Fibroblast of skin of scalp (primary cell): ENCODE results near the gene SRL. TPM values are rescaled to one million over a fixed set of nuclear protein-coding genes. Genes with fewer than 3 reads are reported as not detected.

Experiments
- DNase-seq: peaks from one replicate; pipeline ENCODE4 v3.0.0-alpha.2; 2013
- polyA plus RNA-seq, 2 experiments: library from polyadenylated mRNA; unstranded; fragments of 120-200 nt; gene quantifications; one replicate each; pipeline ENCODE4 v1.2.1, GENCODE V29; 2013; ENCODE audit not compliant: insufficient read length in 2 of 2

SRL gene
- polyA plus RNA-seq (2013, experiment 1 of 2; ENCODE audit: insufficient read length), result 2.0 TPM
- 14.0 TPM for polyA plus RNA-seq (2013, experiment 2 of 2; ENCODE audit: insufficient read length)

DNA sequence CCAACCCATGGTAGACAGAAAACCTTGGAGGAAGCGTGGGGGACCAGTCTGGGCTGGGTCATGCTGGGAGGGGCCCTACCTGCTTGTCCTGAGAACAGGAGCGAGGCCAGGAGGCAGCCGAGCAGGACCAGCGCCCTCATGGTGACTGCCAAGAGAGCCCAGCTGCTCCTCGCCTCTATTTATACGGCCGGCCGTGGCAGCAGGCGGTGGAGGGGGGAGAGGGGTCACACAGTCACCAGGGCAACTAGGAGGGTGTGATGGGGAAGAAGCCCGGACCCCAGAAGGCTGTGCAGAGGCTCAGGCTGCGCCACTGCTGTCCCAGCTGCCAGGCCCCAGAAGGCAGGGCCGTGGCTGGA lies at the start of gene SRL:
SRL (minus strand) TSS at position 153 of the 356 bp plus-strand sequence; CDS start at position 140, 13 bp downstream.
- DNase-seq, result no peak

GRCh38 chr16:4290236-4290830 lies 48.5 kb upstream of the SRL start:
- peak; percentile 47 for DNase-seq

GRCh38 chr16:4288148-4288921 lies 46.5 kb upstream of the SRL start:
- DNase-seq, result peak; percentile 60

- DNase-seq, result no peak
Measured at GRCh38 chr16:4285167-4285566, 43.3 kb upstream of the SRL start.

DNA sequence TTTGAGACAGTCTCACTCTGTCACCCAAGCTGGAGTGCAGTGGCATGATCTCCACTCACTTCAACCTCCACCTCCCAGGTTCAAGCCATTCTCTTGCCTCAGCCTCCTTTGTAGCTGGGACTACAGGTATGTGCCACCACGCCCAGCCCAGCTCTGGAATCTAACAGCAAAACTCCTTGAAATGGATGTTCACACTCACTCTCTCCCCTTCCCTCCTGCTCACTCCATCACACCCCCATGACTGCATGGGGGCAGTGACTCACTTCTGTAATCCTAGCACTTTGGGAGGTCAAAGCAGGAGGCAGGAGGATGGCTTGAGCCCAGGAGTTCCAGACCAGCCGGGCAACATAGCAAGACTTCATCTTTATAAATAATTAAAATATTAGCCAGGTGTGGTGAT lies 42.1 kb upstream of the SRL start:
- peak; percentile 47 for DNase-seq

DNA sequence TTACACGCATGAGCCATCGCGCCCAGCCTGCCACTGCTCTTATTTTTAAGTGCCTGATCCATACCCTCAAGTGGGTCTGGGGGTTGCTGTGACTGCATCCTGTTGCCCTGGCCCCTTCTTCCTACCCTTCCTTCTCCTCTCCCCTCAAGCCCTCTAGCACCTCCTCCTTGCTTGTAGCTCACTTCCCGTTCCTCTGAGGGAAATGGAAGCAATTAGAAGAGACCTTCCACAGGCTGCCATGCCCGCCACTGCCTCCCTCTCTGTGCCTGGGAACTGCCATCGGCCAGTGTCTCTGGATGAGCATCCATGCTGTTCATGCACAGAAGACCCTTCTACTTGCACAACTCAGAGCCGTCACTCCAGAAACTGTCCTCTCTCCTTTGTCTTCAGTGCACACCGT lies 41.6 kb upstream of the SRL start:
- DNase-seq, result no peak

GRCh38 chr16:4280625-4281024 lies 38.7 kb upstream of the SRL start:
- no peak for DNase-seq

DNA sequence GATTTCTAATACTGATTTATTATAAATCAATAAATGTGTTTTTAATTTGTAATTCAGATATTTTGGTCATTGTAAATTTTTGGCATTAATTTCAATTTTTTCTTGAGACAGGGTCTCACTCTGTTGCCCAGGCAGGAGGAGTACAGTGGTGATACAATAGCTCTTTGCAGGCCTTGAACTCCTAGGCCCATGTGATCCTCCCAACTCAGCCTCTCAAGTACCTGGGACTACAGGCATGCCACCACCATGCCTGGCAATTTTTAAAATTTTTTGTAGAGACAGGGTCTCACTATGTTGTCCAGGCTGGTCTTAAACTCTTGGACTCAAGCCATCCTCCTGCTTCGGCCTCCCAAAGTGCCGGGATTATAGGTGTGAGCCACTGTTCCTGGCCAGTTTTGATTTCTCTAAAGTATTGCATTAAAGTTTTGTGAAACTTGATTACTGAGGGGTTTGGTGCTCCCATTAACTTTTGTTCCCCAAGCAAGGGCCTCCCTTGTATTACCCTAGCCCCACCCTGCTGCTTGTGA lies 36.2 kb upstream of the SRL start:
- DNase-seq, result no peak

DNA sequence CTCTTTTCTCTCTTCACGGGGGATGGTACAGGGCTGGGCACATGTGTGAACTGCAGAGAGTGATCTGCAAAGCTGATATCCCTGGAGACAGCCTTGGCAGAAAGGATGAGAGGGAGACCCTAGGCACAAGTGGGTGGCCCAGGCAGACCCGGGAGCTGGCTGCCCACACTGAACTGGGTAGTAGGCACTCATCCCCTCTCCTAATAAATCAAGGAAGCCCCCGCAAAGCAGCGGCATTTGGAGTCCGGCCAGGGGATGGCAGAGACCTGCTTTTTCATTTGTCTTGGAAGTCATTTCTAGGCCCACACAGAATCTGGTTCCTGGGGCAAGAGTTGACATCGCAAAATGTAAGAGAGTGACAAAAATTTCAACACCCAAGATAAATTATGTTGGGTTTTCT lies 34.0 kb upstream of the SRL start:
- no peak for DNase-seq

GRCh38 chr16:4273858-4274311 lies 32.0 kb upstream of the SRL start:
- DNase-seq, result peak; percentile 37

GRCh38 chr16:4272114-4272956 lies 30.5 kb upstream of the SRL start:
- DNase-seq, result no peak

- DNase-seq, result peak; percentile 93
Measured at GRCh38 chr16:4271176-4272113, 29.6 kb upstream of the SRL start.

DNA sequence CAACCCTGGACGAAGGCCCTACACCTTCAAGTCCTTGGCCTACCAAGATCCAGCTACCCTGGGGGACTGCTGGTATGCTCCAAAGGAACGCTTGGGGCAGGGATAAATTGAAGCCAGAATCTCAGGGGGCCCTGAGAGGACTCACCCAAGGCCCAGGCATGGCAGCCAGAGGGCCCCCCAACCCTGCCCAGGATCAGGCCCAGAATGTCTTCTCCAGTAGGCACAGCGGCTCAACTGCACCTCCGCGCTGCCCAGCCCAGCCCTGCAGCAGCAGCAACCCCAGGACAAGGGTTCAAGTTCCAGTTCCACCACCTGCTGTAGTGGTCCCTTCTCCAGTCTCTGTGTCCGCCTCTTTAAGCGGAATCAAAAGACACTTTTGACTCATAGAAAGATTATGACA lies 28.7 kb upstream of the SRL start:
- DNase-seq, result no peak

GRCh38 chr16:4270091-4270490 lies 28.2 kb upstream of the SRL start:
- no peak for DNase-seq

GRCh38 chr16:4266372-4266771 lies 24.5 kb upstream of the SRL start:
- DNase-seq, result peak; percentile 19

GRCh38 chr16:4265676-4266075 lies 23.8 kb upstream of the SRL start:
- DNase-seq, result no peak

DNA sequence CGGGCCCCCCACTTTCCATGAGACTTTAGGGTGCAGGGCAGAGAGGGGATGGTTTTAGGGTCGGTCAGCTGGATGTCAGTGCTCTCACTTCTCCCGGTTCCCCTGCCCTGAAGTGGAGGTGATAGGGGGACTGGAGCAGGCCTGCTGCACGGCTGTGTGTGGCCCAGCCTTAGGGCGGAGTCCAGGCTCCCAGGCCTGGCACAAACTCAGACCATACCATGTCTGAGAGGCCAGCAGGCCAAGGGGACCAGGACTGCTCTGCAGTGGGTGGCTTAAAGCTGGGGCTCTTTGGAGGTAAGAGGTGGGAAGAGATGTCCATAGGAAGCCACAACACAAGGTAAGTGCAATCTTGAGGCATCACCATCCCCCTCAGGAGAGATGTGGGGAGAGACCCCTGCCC lies 22.7 kb upstream of the SRL start:
- DNase-seq, result no peak

DNA sequence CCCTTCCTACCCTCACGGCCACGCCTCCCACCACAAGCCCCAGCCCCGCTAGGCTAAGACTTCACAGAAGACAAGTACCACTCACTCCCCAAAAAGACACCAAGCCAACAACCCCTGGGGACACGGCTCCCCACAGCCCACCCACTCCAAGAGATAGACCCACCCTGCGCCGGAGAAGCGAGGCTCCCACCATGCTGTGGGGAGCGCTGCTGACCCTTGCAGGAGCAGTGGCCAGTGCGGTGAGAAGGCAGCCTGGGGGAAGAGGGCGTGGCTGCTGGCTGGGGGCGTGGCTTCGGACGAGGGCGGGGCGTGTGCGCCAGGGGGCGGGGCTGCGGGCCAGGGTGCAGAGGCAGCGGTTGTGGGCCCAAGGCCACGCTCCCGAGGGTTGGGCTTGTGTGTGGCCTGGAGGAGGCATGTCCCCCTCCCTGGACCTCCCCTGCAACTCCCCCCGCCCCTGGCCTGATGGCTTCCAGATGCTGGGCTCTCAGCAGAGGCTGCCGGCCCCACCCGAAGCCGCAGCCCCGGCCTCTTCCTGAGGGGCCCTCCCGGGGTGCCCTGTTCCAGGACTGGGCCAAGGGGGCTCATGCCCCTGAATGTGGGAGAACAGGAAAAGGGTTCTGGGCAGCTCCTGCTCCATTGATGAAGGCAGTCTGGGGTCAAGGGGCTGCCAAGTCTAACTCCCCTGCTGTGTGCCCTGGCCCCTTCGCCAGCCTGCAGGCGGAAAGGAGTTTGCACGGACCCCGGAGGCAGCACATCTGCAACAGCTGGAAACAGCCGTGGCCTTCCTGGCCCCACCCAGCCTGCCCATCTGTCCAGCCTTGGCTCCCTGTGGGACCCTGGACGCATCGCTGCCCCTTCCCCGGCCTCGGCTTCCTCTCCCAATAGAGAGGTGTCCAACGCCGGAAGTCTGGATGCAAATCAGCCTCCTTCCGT lies 21.9 kb upstream of the SRL start:
- peak; percentile 98 for DNase-seq

GRCh38 chr16:4262303-4262835 lies 20.5 kb upstream of the SRL start:
- no peak for DNase-seq

DNA sequence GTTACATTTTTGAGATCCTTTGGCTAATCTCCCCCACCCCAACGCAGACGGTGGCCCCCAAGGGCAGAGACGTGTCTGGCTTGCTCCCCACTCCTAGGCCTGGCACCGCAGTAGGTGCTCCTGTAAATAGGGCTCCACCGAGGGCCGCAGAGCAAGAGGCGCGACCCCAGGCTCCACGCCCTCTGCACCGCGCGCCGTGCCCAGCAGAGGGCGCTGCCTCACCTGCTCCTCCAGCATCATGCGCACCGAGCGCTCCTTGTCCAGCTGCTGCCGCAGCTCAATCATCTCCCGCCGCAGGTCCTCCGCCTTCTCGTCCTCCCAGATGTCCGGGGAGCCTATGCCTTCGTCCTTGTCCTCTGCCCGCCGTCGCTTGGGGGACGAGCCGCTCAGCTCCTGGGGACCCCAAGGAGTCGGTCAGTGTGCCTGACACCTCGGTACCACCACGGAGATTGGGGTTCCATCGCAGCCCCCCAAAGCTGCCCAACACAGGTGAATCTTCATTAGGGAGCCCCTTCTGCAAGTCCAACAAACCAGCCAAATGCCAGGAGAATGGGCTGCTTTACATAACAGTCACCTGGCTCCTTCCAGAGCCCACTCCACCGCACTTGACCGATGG lies 19.8 kb upstream of the SRL start:
- peak; percentile 46 for DNase-seq
